GM21529 (cell line): Measurements from ENCODE around the gene SEC24C.
"Not testable (repeated sequence)": the region's sequence is repeated elsewhere in the genome, so short reads cannot be mapped to it uniquely, and the experiment has no call there.

Experiments
- ATAC-seq: cut with Tn5 transposase; IDR thresholded peaks from one replicate; pipeline ENCODE4 v1.9.1; 2021; ENCODE audit not compliant: unreplicated experiment

Gene SEC24C

DNA sequence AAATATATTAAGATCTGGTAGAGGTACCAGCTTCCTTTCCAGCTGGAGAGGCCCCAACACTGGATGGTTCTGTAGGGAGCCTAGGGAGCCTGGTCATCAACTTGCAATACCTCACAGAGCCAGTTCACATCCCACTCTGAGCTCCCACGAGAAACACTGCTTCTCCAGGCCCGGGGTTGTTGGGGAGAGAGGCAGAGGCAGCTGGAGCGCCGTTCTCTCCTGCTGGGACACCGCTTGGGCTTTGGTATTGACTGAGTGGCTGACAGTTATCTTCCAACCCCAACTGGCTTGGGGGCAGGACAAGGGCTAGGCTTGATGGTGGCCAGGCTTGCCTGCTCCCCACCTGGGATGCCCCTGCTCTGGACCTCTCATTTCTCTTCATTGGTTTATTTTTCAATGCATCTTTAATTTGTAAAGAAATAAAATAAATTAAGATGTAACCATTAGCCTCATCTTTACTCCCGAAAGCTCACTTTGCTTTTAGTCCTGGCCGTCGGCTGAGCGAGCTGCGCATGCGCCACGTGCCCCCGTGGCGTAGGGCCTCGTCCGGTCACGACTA, 27.6 kb downstream of the SEC24C start:
- ATAC-seq = peak; percentile 7

GRCh38 chr10:73772281-73773151, 28.3 kb downstream of the SEC24C start:
- peak; percentile 65 for ATAC-seq

DNA sequence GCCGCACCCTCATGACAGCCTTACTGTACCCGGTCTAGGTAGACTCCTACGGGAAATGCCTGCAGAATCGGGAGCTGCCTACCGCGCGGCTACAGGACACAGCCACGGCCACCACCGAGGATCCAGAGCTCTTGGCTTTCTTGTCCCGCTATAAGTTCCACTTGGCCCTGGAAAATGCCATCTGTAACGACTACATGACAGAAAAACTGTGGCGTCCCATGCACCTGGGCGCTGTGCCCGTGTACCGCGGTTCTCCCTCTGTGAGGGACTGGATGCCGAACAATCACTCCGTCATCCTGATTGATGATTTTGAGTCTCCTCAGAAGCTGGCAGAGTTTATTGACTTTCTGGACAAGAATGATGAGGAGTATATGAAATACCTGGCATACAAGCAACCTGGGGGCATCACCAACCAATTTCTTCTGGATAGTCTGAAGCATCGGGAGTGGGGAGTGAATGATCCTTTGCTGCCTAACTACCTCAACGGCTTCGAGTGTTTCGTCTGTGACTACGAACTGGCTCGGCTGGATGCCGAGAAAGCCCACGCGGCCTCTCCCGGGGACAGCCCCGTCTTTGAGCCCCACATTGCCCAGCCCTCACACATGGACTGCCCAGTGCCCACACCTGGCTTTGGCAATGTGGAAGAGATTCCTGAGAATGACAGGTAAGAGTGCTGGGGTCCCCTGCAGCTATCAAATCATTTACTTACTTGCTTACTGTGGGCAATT, 29.1 kb downstream of the SEC24C start:
- peak; percentile 0 for ATAC-seq

DNA sequence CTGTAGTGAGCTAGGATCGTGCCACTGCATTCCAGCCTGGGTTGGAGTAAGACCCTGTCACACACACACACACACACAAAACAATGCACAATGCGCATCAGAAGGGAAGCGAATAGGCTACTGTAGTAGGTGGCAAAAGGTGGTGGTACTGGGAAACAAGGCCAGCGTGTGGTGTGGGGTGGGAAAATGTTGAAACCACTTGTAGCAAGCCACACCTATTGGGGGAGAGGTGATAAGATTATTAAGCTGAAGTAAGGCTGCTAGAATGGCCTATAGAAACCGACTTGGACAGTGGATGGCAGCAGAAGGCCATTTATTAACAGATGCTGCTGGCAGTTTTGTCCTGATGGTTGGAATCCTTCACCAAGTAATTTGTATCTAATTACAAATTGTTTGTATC, 30.5 kb downstream of the SEC24C start:
- ATAC-seq = no peak

- no peak for ATAC-seq
Observed at GRCh38 chr10:73779018-73779417, 34.8 kb downstream of the SEC24C start.

DNA sequence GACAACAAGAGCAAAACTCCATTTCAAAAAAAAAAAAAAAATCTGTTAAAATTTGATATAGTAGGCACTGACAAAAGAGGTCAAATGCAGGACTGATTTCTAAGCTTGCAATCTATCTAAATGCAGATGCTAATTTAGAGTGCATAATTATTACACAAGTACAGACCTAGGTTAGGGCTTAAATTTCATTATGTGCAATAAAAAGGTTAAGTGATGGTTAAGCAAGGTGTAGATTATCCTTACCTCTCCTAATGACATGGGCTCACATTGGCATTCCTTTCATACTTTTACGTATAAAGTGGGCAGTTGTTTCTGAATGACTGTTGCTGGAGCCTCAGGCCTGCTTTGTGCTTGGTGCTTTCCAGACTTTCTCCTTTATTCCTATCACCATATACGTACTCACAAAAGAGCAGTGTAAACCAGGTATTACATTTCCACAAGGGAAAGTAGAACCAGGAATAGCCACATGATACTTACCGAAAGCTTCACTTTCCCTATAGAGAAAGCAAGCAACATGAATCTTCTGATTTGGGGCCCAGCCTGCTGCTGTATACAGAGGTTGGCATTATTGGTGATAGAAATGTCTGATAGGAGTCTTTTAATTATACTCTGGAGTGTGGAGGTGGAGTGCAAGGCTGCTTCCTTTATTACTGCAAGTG, 35.5 kb downstream of the SEC24C start:
- no peak for ATAC-seq

DNA sequence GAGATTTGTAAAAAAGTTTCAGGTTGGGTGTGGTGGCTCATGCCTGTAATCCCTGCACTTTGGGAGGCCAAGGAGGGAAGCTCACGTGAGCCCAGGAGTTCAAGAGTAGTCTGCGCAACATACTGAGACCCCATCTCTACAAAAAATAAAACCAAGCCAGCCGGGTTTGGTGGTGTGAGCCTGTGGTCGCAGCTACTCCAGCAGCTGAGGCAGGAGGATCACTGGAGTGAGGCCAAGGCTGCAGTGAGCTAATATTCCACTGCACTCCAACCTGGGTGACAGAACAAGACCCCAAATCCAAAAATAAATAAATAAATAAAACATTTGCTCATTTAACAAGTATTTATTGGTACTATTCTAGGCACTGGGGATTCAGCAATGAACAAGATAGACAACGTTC, 36.1 kb downstream of the SEC24C start:
- ATAC-seq = no peak

DNA sequence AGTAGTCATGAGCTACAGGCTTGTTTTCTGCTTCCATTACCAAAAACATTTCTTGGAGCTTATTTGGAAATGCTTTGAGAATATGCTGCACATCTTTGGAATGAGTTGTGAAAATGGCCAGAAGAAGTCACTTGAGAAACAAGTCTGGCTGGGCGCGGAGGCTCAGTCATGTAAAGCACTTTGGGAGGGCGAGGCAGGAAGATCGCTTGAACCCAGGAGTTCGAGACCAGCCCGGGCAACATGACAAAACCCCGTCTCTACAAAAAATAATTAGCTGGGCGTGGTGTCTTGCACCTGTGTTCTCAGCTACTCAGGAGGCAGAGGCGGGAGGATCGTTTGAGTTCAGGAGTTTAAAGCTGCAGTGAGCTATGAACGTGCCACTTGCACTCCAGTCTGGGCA, 36.8 kb downstream of the SEC24C start:
- ATAC-seq = no peak

GRCh38 chr10:73781548-73781878, 37.3 kb downstream of the SEC24C start:
- no peak for ATAC-seq

GRCh38 chr10:73781879-73782748, 37.9 kb downstream of the SEC24C start, which contains the start of gene CHCHD1:
CHCHD1 (plus strand) TSS chr10:73782048; CDS start chr10:73782076, 28 bp downstream.
- ATAC-seq = peak; percentile 51

DNA sequence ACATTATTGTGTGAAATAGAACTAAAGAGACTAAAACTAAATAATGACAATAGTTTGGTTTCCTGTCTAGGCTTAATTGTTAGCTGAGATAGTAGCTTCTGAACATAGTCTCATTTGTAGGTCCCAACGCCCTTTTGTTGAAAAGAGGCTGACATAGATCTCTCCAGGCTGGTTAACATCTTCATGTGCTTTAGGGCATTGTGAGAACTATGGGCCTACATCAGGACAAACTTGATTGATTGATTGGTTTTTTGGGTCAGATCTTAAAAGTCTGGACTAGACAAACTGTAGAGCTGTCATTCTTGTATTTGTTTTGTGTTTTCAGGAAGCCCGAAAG, 38.5 kb downstream of the SEC24C start:
- no peak for ATAC-seq

GRCh38 chr10:73785211-73785720, 41.1 kb downstream of the SEC24C start, which contains the start of gene ZSWIM8:
ZSWIM8 (plus strand) TSS chr10:73785606; CDS start chr10:73785879, 273 bp downstream.
- ATAC-seq = peak; percentile 74

DNA sequence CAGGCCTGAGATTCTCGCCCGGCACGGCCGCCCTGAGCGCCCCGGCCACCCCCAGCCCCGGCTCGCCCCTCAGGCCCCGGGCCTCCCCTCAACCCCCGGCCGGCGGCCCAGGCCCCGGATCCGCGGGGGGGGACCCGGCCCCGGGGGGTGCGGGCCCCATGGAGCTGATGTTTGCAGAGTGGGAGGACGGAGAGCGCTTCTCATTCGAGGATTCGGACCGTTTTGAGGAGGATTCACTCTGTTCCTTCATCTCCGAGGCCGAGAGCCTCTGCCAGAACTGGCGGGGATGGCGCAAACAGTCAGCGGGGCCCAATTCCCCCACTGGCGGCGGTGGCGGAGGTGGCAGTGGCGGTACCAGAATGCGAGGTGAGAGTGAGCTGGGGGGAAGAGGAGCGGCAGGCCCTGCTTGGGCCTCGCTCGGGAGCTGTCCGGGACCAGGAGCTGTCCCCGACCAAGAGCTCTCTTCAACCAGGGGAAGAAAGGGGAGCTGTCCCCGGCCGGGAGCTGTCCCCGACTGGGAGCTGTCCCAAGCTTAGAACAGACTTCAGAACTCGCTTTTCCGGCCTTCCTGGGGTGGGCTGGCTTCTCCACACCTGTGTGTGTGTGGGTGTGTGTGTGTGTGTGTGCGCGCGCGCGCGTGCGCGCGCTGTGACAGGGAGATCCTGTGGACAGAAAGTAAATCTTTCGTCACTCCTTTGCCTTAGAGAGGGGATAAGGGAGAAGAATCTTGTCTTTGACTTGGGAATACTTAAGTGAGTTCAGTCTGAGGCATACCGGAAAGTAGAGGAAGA, 41.7 kb downstream of the SEC24C start:
- peak; percentile 20 for ATAC-seq

DNA sequence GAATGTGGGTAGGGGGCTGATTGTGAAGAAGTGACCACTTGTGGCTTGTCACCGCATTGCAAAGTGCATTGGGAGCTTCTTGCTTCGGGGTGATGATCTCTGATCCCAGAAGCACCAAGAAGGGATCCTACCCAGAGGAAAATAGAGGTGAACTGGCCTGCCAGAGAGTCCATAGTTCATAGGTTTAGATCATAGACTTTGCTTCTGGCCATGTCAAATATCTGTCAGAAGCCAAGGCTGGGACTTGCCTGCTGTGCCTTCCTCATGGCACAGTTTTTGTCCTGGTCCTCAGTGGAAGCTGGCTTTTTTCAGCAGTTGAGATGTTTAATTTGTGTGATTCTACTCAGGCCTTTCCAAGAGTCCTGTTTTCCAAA, 42.3 kb downstream of the SEC24C start:
- ATAC-seq = no peak

GRCh38 chr10:73787031-73787800, 43.0 kb downstream of the SEC24C start:
- not testable (repeated sequence) for ATAC-seq

DNA sequence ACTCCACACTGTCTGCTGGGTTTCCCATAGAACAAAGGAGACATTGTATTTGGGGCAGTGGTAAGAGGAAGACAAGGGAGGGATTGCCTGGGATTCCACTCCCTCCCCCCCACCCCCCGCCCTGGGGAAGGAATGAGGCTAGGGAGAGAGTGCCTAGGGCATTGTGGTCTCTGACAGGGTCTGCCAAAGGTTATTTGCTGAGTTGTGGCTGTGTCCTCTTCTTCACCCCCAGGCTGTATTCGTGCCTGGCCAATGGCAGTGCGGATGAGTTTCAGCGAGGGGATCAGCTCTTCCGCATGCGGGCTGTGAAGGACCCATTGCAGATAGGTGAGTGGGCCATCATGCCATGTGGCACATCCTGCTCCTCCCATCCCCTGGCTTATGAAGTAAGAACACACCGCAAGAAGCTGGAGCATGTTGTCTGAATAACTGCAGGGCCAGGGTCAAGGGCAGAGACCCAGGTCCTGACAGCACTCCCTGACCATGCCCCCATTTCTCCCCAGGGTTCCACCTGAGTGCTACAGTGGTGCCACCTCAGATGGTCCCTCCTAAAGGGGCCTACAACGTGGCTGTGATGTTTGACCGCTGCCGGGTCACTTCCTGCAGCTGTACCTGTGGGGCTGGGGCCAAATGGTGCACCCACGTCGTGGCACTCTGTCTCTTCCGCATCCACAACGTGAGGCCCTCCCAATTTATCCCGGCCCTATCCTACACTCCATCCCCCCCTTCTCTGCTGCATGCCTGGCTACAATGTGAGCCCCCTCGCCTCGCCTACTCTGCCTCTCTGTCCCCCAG, 44.9 kb downstream of the SEC24C start:
- no peak for ATAC-seq

DNA sequence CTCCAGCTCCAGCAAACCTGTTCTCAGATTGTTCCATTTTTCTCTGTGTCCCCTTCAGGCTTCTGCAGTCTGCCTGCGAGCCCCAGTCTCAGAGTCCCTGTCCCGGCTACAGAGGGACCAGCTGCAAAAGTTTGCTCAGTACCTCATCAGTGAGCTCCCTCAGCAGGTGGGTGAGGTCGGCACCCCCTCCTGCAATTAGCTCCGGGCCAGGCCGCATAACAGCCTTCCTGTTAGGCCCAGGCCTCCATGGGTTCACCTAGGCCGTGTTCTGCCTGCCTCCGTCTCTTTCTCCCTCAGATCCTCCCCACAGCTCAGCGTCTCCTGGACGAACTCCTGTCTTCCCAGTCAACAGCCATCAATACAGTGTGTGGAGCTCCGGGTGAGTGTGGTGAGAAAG, 45.5 kb downstream of the SEC24C start:
- ATAC-seq = no peak
